Nephron (organoid): ENCODE measurements around the gene ZNF740.
A peak's percentile ranks its signal among the peaks of the same experiment; 100 is the strongest.

Experiments used
- H3K27ac Mint-ChIP-seq, 3 experiments: 2 replicates each; pipeline ENCODE4 v1.8.0; 2020; ENCODE audit warnings: mixed read lengths in 3 of 3, mild to moderate bottlenecking in 2 of 3, moderate library complexity in 1 of 3
- H3K27me3 Mint-ChIP-seq: 2 replicates; pipeline ENCODE4 v1.8.0; 2021; ENCODE audit warnings: low read depth, mild to moderate bottlenecking, moderate library complexity, mixed read lengths
- H3K36me3 Mint-ChIP-seq: 2 replicates; pipeline ENCODE4 v1.8.0; 2020; ENCODE audit warnings: low read depth, mixed read lengths
- H3K4me1 Mint-ChIP-seq: 2 replicates; pipeline ENCODE4 v1.8.0; 2020; ENCODE audit warnings: mixed read lengths
- H3K4me3 Mint-ChIP-seq, 3 experiments: 2 replicates each; pipeline ENCODE4 v1.8.0; 2020; ENCODE audit warnings: mild to moderate bottlenecking in 3 of 3, mixed read lengths in 3 of 3, moderate library complexity in 2 of 3
- H3K9me3 Mint-ChIP-seq: 2 replicates; pipeline ENCODE4 v1.8.0; 2020; ENCODE audit warnings: mixed read lengths
- CTCF ChIP-seq, 3 experiments: fragments of 200-600 bp; sonication (generic); IDR thresholded peaks; one replicate each; pipeline ENCODE4 v1.5.0; 2021; ENCODE audit warnings: antibody characterized with exemption in 3 of 3; ENCODE audit not compliant: unreplicated experiment in 3 of 3

ZNF740 gene

GRCh38 chr12:53226815-53227214 lies 46.3 kb downstream of the ZNF740 start:
- Mint-ChIP-seq H3K27me3 (peaks cover 8% of the 10 kb centered on the region), H3K4me3 (no peak overlapping the region), H3K4me1 (peaks cover 58% of the 10 kb centered on the region), H3K9me3 (no peaks in the 10 kb centered on the region), H3K27ac (peak overlapping the region; percentile 31 to 77 (median 41)), H3K36me3 (peaks cover 4% of the 10 kb centered on the region)
- TF ChIP-seq CTCF (IDR thresholded peaks at IDR 0.05; ENCODE audit: unreplicated experiment in 3 of 3): no peak

GRCh38 chr12:53227341-53227740 lies 46.8 kb downstream of the ZNF740 start:
- H3K4me1 Mint-ChIP-seq: peaks cover 53% of the 10 kb centered on the region
- no peaks in the 10 kb centered on the region for H3K9me3 Mint-ChIP-seq
- H3K36me3 Mint-ChIP-seq: peaks cover 4% of the 10 kb centered on the region
- H3K27ac Mint-ChIP-seq: peak overlapping the region; percentile 31 to 77 (median 41)
- no peak for TF ChIP-seq CTCF (IDR thresholded peaks at IDR 0.05; ENCODE audit: unreplicated experiment in 3 of 3)
- H3K4me3 Mint-ChIP-seq: no peak overlapping the region
- peaks cover 8% of the 10 kb centered on the region for H3K27me3 Mint-ChIP-seq

GRCh38 chr12:53227836-53228235 lies 47.3 kb downstream of the ZNF740 start:
- no peaks in the 10 kb centered on the region for H3K9me3 Mint-ChIP-seq
- peaks cover 4% of the 10 kb centered on the region for H3K36me3 Mint-ChIP-seq
- H3K4me3 Mint-ChIP-seq: no peak overlapping the region
- no peak for TF ChIP-seq CTCF (IDR thresholded peaks at IDR 0.05; ENCODE audit: unreplicated experiment in 3 of 3)
- peaks cover 53% of the 10 kb centered on the region for H3K4me1 Mint-ChIP-seq
- peak overlapping the region in 1 of 3 experiments; percentile 30 for H3K27ac Mint-ChIP-seq
- H3K27me3 Mint-ChIP-seq: peaks cover 10% of the 10 kb centered on the region

GRCh38 chr12:53229454-53229853 lies 48.9 kb downstream of the ZNF740 start:
- H3K4me3 Mint-ChIP-seq: peak overlapping the region; percentile 11 to 70 (median 50)

GRCh38 chr12:53230108-53230845 lies 49.8 kb downstream of the ZNF740 start:
- Mint-ChIP-seq H3K9me3 (no peaks in the 10 kb centered on the region), H3K4me1 (peaks cover 50% of the 10 kb centered on the region), H3K27me3 (peaks cover 19% of the 10 kb centered on the region), H3K27ac (peak overlapping the region in 2 of 3 experiments; percentile 12 to 30), H3K4me3 (peak overlapping the region; percentile 50 to 79 (median 70)), H3K36me3 (peaks cover 4% of the 10 kb centered on the region)
- TF ChIP-seq CTCF (IDR thresholded peaks at IDR 0.05; ENCODE audit: unreplicated experiment in 3 of 3): no peak

More at GRCh38 chr12:53229454-53229853, 48.9 kb downstream of the ZNF740 start:
- Mint-ChIP-seq H3K27me3 (peaks cover 20% of the 10 kb centered on the region), H3K27ac (peak overlapping the region in 2 of 3 experiments; percentile 21 to 30), H3K36me3 (peaks cover 4% of the 10 kb centered on the region), H3K4me1 (peaks cover 51% of the 10 kb centered on the region), H3K9me3 (no peaks in the 10 kb centered on the region)
- no peak for TF ChIP-seq CTCF (IDR thresholded peaks at IDR 0.05; ENCODE audit: unreplicated experiment in 3 of 3)

- Mint-ChIP-seq H3K4me3 (peak overlapping the region; percentile 79 to 84 (median 80)), H3K27ac (peak overlapping the region; percentile 51 to 82 (median 58)), H3K27me3 (peaks cover 26% of the 10 kb centered on the region), H3K36me3 (peaks cover 4% of the 10 kb centered on the region), H3K4me1 (peaks cover 52% of the 10 kb centered on the region), H3K9me3 (no peaks in the 10 kb centered on the region)
- no peak for TF ChIP-seq CTCF (IDR thresholded peaks at IDR 0.05; ENCODE audit: unreplicated experiment in 3 of 3)
Measured at GRCh38 chr12:53231671-53231920, 51.1 kb downstream of the ZNF740 start.
